ENCODE results near the gene TGFA.
A peak's percentile ranks its signal among the peaks of the same experiment; 100 is the strongest.

Gene TGFA

DNA sequence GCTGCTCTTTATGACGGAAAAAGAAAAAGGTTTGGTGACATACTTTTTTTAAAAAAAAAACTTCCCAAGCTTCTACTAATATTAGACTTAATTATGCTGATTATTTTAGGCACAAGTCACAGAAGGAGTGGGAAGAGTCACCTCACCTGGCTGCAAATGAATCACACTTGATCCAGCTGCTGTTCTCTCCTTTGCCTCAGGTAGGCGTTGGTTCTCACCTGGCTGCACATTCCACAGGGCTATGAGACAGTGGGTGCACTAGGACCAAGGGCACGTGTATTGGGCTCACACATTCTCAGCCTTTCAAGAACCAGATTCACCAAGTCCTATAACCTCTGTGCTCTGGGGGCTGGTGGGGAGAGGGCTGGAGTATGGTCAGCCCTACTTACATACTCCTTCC, 93.3 kb downstream of the TGFA start:
- DNase-seq (ENCODE audit: low read depth) = no peak
- no peak overlapping the region for H3K4me3 ChIP-seq (ENCODE audit: low read length)
- no peak for TF ChIP-seq CTCF (conservative IDR thresholded peaks at IDR 0.05; ENCODE audit: low read depth, low read length)

GRCh38 chr2:70458661-70459060, 95.0 kb downstream of the TGFA start:
- DNase-seq (ENCODE audit: low read depth) = no peak
- no peak overlapping the region for H3K4me3 ChIP-seq (ENCODE audit: low read length)
- TF ChIP-seq CTCF (conservative IDR thresholded peaks at IDR 0.05; ENCODE audit: low read depth, low read length) = no peak

GRCh38 chr2:70456585-70457495, 96.8 kb downstream of the TGFA start:
- H3K4me3 ChIP-seq (ENCODE audit: low read length) = no peak overlapping the region
- no peak for TF ChIP-seq CTCF (conservative IDR thresholded peaks at IDR 0.05; ENCODE audit: low read depth, low read length)
- peak; percentile 13 for DNase-seq (ENCODE audit: low read depth)

- no peak for TF ChIP-seq CTCF (conservative IDR thresholded peaks at IDR 0.05; ENCODE audit: low read depth, low read length)
- DNase-seq (ENCODE audit: low read depth) = no peak
- H3K4me3 ChIP-seq (ENCODE audit: low read length) = no peak overlapping the region
Measured at GRCh38 chr2:70454936-70455544, 98.6 kb downstream of the TGFA start.

DNA sequence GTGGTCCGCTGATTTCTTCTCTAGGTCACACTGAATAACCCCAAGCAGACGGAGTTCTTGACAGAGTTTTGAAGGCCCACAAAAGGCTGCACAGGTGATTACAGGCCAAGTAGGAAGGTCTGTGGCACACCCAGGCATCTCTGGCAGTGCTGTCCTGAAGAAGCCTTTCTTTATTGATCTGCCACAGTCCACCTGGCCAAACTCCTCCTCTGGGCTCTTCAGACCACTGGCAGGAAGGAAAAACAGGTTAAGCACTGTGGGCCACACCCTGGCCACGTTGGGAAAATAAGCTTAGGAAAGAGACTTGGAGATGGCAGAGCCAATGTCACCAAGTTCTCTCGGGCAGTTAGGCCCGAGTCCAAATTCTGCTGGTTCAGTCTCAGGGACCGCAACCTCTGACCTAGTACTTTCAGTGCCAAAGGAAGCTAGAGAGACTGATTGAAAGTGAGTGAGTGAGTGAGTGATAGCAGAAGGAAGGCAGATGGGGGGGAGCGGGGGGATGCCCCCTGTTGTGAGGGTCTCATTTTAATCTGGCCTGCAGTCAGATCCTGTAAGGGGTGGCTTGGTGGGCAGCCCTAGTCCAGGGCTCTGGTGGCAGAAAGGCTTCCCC, 102.9 kb downstream of the TGFA start:
- no peak overlapping the region for H3K4me3 ChIP-seq (ENCODE audit: low read length)
- no peak for TF ChIP-seq CTCF (conservative IDR thresholded peaks at IDR 0.05; ENCODE audit: low read depth, low read length)
- DNase-seq (ENCODE audit: low read depth) = no peak

DNA sequence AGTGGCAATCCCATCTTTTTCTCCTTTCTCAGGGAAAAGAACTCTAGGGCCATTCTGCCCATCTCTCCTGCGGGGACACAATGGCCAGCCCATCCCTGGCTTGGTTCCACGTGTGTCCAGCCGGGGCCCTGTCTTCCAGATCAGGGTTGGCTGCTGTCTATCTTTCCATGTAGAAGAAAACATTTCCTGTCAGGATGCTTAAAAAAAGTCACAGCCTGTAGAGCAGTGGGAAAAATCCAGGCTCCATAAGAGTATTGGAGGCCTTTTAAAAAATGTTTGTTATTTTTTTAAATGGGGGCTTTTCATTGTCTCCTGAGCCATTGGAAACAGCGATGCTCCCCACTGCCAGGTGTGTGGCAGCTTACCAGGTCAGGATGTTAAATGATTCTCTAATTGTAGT, 105.6 kb downstream of the TGFA start:
- DNase-seq (ENCODE audit: low read depth) = no peak
- TF ChIP-seq CTCF (conservative IDR thresholded peaks at IDR 0.05; ENCODE audit: low read depth, low read length) = no peak
- no peak overlapping the region for H3K4me3 ChIP-seq (ENCODE audit: low read length)

All from retinal pigment epithelial cell (primary cell).